Measurements from ENCODE around the gene RAP1GDS1.

DNA sequence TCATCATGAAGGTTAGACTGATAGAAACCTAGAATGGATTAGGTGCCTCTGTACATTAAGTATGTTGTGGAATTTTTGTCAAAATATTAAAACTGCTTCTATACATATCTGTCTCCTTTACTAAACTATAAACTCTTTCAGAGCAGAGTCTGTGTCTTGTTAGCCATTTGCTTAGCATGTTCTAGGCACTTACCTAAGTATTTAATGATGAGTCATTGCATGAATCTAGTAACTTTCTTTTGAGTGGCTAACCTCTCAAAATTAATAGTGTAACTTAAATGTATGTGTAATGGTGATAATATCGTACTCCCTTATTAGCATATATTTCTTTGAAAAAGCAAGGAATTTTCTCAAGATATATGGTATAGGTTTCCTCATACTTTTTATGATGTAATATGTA, 57.8 kb downstream of the RAP1GDS1 start:
- TF ChIP-seq, protein P1, sequence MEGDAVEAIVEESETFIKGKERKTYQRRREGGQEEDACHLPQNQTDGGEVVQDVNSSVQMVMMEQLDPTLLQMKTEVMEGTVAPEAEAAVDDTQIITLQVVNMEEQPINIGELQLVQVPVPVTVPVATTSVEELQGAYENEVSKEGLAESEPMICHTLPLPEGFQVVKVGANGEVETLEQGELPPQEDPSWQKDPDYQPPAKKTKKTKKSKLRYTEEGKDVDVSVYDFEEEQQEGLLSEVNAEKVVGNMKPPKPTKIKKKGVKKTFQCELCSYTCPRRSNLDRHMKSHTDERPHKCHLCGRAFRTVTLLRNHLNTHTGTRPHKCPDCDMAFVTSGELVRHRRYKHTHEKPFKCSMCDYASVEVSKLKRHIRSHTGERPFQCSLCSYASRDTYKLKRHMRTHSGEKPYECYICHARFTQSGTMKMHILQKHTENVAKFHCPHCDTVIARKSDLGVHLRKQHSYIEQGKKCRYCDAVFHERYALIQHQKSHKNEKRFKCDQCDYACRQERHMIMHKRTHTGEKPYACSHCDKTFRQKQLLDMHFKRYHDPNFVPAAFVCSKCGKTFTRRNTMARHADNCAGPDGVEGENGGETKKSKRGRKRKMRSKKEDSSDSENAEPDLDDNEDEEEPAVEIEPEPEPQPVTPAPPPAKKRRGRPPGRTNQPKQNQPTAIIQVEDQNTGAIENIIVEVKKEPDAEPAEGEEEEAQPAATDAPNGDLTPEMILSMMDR (optimal IDR thresholded peaks at IDR 0.05 in 1 of 3, IDR thresholded peaks at IDR 0.05 in 1 of 3, conservative IDR thresholded peaks at IDR 0.05 in 1 of 3; ENCODE audit: extremely low read depth in 1 of 3, insufficient read depth in 2 of 3, low read length in 3 of 3), result no peak
- no peak for TF ChIP-seq EZH2 (IDR thresholded peaks at IDR 0.05; ENCODE audit: low read length)
